Measurements from ENCODE around the gene LEPROT.
"Not testable (repeated sequence)": the region's sequence is repeated elsewhere in the genome, so short reads cannot be mapped to it uniquely, and the experiment has no call there.

LEPROT gene

GRCh38 chr1:65458730-65459396 lies 38.4 kb downstream of the LEPROT start:
- TF ChIP-seq CTCF (IDR thresholded peaks at IDR 0.05): no peak
- Histone ChIP-seq H3K9me3 (no peaks in the 10 kb centered on the region), H3K27me3 (no peaks in the 10 kb centered on the region), H3K4me1 (ENCODE audit: control insufficient read depth in 1 of 2, insufficient read depth in 1 of 2, low read depth in 1 of 2, low read length in 1 of 2) (no peaks in the 10 kb centered on the region), H3K36me3 (no peaks in the 10 kb centered on the region), H3K4me3 (ENCODE audit: low read depth in 1 of 2, low read length in 1 of 2) (no peak overlapping the region), H3K27ac (no peak overlapping the region)

GRCh38 chr1:65459397-65459768 lies 38.9 kb downstream of the LEPROT start:
- Histone ChIP-seq H3K4me1 (ENCODE audit: control insufficient read depth in 1 of 2, insufficient read depth in 1 of 2, low read depth in 1 of 2, low read length in 1 of 2) (no peaks in the 10 kb centered on the region), H3K27ac (no peak overlapping the region), H3K4me3 (ENCODE audit: low read depth in 1 of 2, low read length in 1 of 2) (no peak overlapping the region), H3K36me3 (no peaks in the 10 kb centered on the region), H3K27me3 (no peaks in the 10 kb centered on the region), H3K9me3 (no peaks in the 10 kb centered on the region)
- TF ChIP-seq CTCF (IDR thresholded peaks at IDR 0.05): no peak

DNA sequence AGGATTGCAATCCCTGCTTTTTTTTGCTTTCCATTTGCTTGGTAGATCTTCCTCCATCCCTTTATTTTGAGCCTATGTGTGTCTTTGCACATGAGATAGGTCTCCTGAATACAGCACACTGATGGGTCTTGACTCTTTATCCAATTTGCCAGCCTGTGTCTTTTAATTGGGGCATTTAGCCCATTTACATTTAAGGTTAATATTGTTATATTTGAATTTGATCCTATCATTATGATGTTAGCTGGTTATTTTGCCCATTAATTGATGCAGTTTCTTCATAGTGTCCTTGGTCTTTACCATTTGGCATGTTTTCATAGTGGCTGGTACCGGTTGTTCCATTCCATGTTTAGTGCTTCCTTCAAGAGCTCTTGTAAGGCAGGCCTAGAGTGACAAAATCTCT lies 45.4 kb downstream of the LEPROT start:
- H3K27me3 ChIP-seq; H3K9me3 ChIP-seq; H3K27ac ChIP-seq; H3K36me3 ChIP-seq; H3K4me1 ChIP-seq (ENCODE audit: control insufficient read depth in 1 of 2, insufficient read depth in 1 of 2, low read depth in 1 of 2, low read length in 1 of 2); H3K4me3 ChIP-seq (ENCODE audit: low read depth in 1 of 2, low read length in 1 of 2): not testable (repeated sequence)

DNA sequence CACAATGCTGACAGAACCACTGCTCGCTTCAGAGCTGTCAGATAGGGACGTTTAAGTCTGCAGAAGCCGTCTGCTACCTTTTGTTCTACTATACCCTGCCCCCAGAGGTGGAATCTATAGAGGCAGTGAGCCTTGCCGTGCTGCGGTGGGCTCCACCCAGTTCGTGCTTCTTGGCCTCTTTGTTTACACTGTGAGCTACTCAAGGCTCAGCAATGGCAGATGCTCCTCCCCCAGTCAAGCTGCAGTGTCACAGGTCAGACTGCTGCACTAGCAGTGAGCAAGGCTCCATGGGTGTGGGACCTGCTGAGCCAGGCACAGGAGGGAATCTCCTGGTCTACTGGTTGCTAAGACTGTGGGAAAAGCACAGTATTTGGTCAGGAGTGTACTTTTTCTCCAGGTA lies 47.1 kb downstream of the LEPROT start:
- Histone ChIP-seq H3K4me3 (ENCODE audit: low read depth in 1 of 2, low read length in 1 of 2) (no peak overlapping the region), H3K27ac (no peak overlapping the region), H3K27me3 (no peaks in the 10 kb centered on the region), H3K4me1 (ENCODE audit: control insufficient read depth in 1 of 2, insufficient read depth in 1 of 2, low read depth in 1 of 2, low read length in 1 of 2) (no peaks in the 10 kb centered on the region), H3K36me3 (no peaks in the 10 kb centered on the region), H3K9me3 (no peaks in the 10 kb centered on the region)
- TF ChIP-seq CTCF (IDR thresholded peaks at IDR 0.05): no peak

GRCh38 chr1:65469126-65469888 lies 48.8 kb downstream of the LEPROT start:
- H3K27ac ChIP-seq: no peak overlapping the region
- TF ChIP-seq CTCF (IDR thresholded peaks at IDR 0.05): no peak
- no peaks in the 10 kb centered on the region for H3K36me3 ChIP-seq
- no peaks in the 10 kb centered on the region for H3K9me3 ChIP-seq
- H3K27me3 ChIP-seq: no peaks in the 10 kb centered on the region
- H3K4me3 ChIP-seq (ENCODE audit: low read depth in 1 of 2, low read length in 1 of 2): no peak overlapping the region
- no peaks in the 10 kb centered on the region for H3K4me1 ChIP-seq (ENCODE audit: control insufficient read depth in 1 of 2, insufficient read depth in 1 of 2, low read depth in 1 of 2, low read length in 1 of 2)

DNA sequence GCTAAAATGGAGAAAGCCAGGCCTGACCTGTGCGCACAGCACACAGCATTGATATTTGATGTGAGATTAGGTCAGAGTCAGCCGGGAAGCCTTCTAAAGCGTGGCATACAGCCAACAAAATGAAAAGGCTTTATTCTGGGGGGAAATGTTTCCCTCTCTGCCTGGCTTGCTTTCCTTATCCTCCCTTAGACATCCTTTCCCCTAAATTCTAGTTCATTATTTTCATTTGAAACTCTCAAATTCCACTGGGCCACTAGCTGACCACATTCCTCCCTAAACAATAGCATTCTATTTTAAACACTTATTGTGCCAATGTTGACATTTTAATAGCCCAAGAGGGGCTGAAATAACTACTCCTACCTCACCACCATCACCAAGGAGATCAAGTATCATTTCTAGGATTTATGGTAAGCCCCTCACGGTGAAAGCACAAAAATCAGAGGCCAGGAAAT lies 49.4 kb downstream of the LEPROT start:
- no peaks in the 10 kb centered on the region for H3K9me3 ChIP-seq
- H3K27me3 ChIP-seq: no peaks in the 10 kb centered on the region
- H3K4me3 ChIP-seq (ENCODE audit: low read depth in 1 of 2, low read length in 1 of 2): no peak overlapping the region
- no peaks in the 10 kb centered on the region for H3K4me1 ChIP-seq (ENCODE audit: control insufficient read depth in 1 of 2, insufficient read depth in 1 of 2, low read depth in 1 of 2, low read length in 1 of 2)
- no peak for TF ChIP-seq CTCF (IDR thresholded peaks at IDR 0.05)
- H3K36me3 ChIP-seq: no peaks in the 10 kb centered on the region
- H3K27ac ChIP-seq: no peak overlapping the region
